K562 (cell line): ENCODE data around the gene FBXO22.

ENCODE experiments used
- NFRKB ChIP-seq: fragments of 450-650 bp; IDR thresholded peaks from 2 replicates; pipeline ENCODE4 v1.6.1; 2016; ENCODE audit warnings: low read depth
- POLR2B ChIP-seq: fragments of 450-650 bp; IDR thresholded peaks from 2 replicates; pipeline ENCODE4 v1.6.1; 2018; ENCODE audit warnings: low read depth; ENCODE audit not compliant: partially characterized antibody
- ZBTB7A ChIP-seq: IDR thresholded peaks from 2 replicates; pipeline ENCODE4 v1.6.1; 2011; ENCODE audit warnings: low read depth, mild to moderate bottlenecking, low read length, moderate library complexity, borderline replicate concordance; ENCODE audit not compliant: control insufficient read depth
- TF ChIP-seq, protein P1 (sequence below): fragments of 450-650 bp; formaldehyde crosslinking; IDR thresholded peaks from 2 replicates; pipeline ENCODE4 v1.4.0; 2020; ENCODE audit warnings: mild to moderate bottlenecking, mixed read lengths

DNA sequence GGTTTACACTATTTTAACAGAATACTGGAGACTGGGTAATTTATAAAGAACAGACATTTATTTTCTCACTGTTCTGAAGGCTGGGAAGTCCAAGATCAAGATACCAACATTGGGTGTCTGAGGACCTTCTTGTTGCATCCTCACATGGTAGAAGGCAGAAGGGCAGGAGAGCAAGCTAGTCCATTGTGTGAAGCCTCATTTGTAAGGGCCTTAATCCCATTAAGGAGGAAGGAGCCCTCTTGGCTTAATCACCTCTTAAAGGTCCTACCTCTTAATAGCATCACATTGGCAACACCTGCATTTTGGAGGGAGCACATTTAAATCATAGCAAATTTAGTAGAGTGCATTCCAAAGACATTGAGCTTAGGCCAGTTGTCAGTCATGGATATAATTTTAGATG lies 34.2 kb upstream of the FBXO22 start:
- TF ChIP-seq ZBTB7A (no peak), NFRKB (no peak), POLR2B (no peak)
- TF ChIP-seq, protein P1, sequence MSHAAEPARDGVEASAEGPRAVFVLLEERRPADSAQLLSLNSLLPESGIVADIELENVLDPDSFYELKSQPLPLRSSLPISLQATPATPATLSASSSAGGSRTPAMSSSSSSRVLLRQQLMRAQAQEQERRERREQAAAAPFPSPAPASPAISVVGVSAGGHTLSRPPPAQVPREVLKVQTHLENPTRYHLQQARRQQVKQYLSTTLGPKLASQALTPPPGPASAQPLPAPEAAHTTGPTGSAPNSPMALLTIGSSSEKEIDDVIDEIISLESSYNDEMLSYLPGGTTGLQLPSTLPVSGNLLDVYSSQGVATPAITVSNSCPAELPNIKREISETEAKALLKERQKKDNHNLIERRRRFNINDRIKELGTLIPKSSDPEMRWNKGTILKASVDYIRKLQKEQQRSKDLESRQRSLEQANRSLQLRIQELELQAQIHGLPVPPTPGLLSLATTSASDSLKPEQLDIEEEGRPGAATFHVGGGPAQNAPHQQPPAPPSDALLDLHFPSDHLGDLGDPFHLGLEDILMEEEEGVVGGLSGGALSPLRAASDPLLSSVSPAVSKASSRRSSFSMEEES (CRISPR knock-in tag) = no peak
